H1 (cell line): ENCODE data around the gene PCDHB14. TPM values are rescaled to one million over a fixed set of nuclear protein-coding genes. Genes with fewer than 3 reads are reported as not detected.
A peak's percentile ranks its signal among the peaks of the same experiment; 100 is the strongest.

Experiments
- CTCF ChIA-PET: fragments of 300-600 bp; sonication (Branson Sonifier 250); formaldehyde crosslinking; loops from one replicate; lab custom pipeline; 2021; ENCODE audit not compliant: partially characterized antibody; lab: Charles Lee
- POLR2A ChIA-PET: fragments of 300-600 bp; sonication (Branson Sonifier 250); formaldehyde crosslinking; loops from one replicate; lab custom pipeline; 2021; ENCODE audit warnings: inconsistent platforms; ENCODE audit not compliant: partially characterized antibody; lab: Charles Lee
- DNase-seq, 2 experiments: peaks; one replicate each; pipeline versions ENCODE4 v3.0.0 to v3.0.0-alpha.2; 2010 to 2022; ENCODE audit warnings: low spot score in 2 of 2, low read depth in 1 of 2, mixed read lengths in 1 of 2
- FAIRE-seq: peaks from 2 replicates; lab custom pipeline; 2011; peaks lifted over from hg19 to GRCh38; lab: Jason Lieb, UNC
- H2AFZ ChIP-seq: 2 replicates; pipeline ENCODE4 v1.8.1; 2012; ENCODE audit warnings: low read length, inconsistent platforms
- H2AK5ac ChIP-seq: 2 replicates; pipeline ENCODE4 v1.6.1; 2013; ENCODE audit warnings: low read depth, low read length
- H2BK120ac ChIP-seq: replicated peaks from 2 replicates; pipeline ENCODE3; 2013; ENCODE audit warnings: low read depth, low read length, inconsistent platforms
- H2BK12ac ChIP-seq: 2 replicates; pipeline ENCODE4 v1.6.1; 2013; ENCODE audit warnings: low read depth, low read length
- H2BK15ac ChIP-seq: 2 replicates; pipeline ENCODE4 v1.6.1; 2013; ENCODE audit warnings: low read length
- H2BK20ac ChIP-seq: 2 replicates; pipeline ENCODE4 v1.6.1; 2013; ENCODE audit warnings: low read length
- H2BK5ac ChIP-seq: 2 replicates; pipeline ENCODE4 v1.6.1; 2013; ENCODE audit warnings: low read depth, low read length
- H3K14ac ChIP-seq: 2 replicates; pipeline ENCODE4 v1.6.1; 2013; ENCODE audit warnings: inconsistent platforms; ENCODE audit not compliant: insufficient read length
- H3K18ac ChIP-seq: 2 replicates; pipeline ENCODE4 v1.6.1; 2013; ENCODE audit warnings: low read length; ENCODE audit errors: extremely low read depth
- H3K23ac ChIP-seq: 2 replicates; pipeline ENCODE4 v1.6.1; 2013; ENCODE audit warnings: inconsistent platforms; ENCODE audit not compliant: insufficient read length
- H3K23me2 ChIP-seq: 2 replicates; pipeline ENCODE4 v1.6.1; 2013; ENCODE audit warnings: low read depth, low read length
- H3K27ac ChIP-seq: 2 replicates; pipeline ENCODE4 v1.6.1; 2011; ENCODE audit warnings: low read depth, low read length, inconsistent platforms
- H3K27me3 ChIP-seq, 4 experiments: replicated peaks in 1 of 4; 1 replicate in 1 of 4; 2 replicates in 3 of 4; pipeline versions ENCODE4 v1.6.1 to v1.8.1; 2011 to 2013; ENCODE audit warnings: low read length in 3 of 4, mild to moderate bottlenecking in 3 of 4, inconsistent platforms in 2 of 4, mixed read lengths in 2 of 4, moderate library complexity in 1 of 4; ENCODE audit not compliant: control insufficient read depth in 3 of 4, insufficient read depth in 3 of 4; ENCODE audit errors: extremely low read depth in 1 of 4
- H3K36me3 ChIP-seq, 4 experiments: 2 replicates each; pipeline versions ENCODE4 v1.6.1 to v1.8.1; 2011 to 2013; ENCODE audit warnings: mild to moderate bottlenecking in 4 of 4, low read length in 3 of 4, moderate library complexity in 2 of 4, control low read depth in 1 of 4, inconsistent platforms in 1 of 4; ENCODE audit not compliant: insufficient read depth in 4 of 4, control insufficient read depth in 2 of 4
- H3K4ac ChIP-seq: replicated peaks from 2 replicates; pipeline ENCODE3; 2013; ENCODE audit warnings: low read length, low read depth, mixed read lengths, inconsistent platforms; ENCODE audit not compliant: insufficient read length
- H3K4me1 ChIP-seq, 4 experiments: replicated peaks in 1 of 4; 1 replicate in 1 of 4; 2 replicates in 3 of 4; pipeline versions ENCODE4 v1.6.1 to v1.8.1; 2011 to 2013; ENCODE audit warnings: low read length in 3 of 4, inconsistent platforms in 2 of 4, mixed read lengths in 1 of 4; ENCODE audit not compliant: insufficient read depth in 4 of 4, control insufficient read depth in 3 of 4
- H3K4me2 ChIP-seq, 2 experiments: 2 replicates each; pipeline versions ENCODE4 v1.6.1 to v1.8.1; 2011 to 2013; ENCODE audit warnings: low read depth in 2 of 2, low read length in 2 of 2, control low read depth in 1 of 2, inconsistent platforms in 1 of 2, mild to moderate bottlenecking in 1 of 2; ENCODE audit not compliant: insufficient read depth in 1 of 2
- H3K4me3 ChIP-seq, 4 experiments: fragments of 200-600, 300-600 bp in 1 of 4; sonication (generic), shearing (Covaris generic), sonication (Bioruptor Twin) in 1 of 4; 2 replicates each; pipeline versions ENCODE4 v1.5.1 to v1.8.1; 2011 to 2016; ENCODE audit warnings: low read length in 4 of 4, low read depth in 3 of 4, control low read depth in 2 of 4, inconsistent platforms in 2 of 4, mild to moderate bottlenecking in 2 of 4, mixed read lengths in 1 of 4, moderate library complexity in 1 of 4; ENCODE audit not compliant: insufficient read depth in 2 of 4; ENCODE audit errors: extremely low read depth in 1 of 4
- H3K56ac ChIP-seq: replicated peaks from 2 replicates; pipeline ENCODE3; 2013; ENCODE audit warnings: low read depth, mild to moderate bottlenecking, mixed read lengths, low read length, inconsistent platforms; ENCODE audit not compliant: insufficient read length
- H3K79me1 ChIP-seq: 2 replicates; pipeline ENCODE4 v1.6.1; 2013; ENCODE audit warnings: low read depth, low read length, control low read depth
- H3K79me2 ChIP-seq, 2 experiments: 2 replicates each; pipeline versions ENCODE4 v1.6.1 to v1.8.1; 2012 to 2013; ENCODE audit warnings: low read length in 2 of 2, mild to moderate bottlenecking in 2 of 2, inconsistent platforms in 1 of 2; ENCODE audit not compliant: insufficient read depth in 2 of 2, control insufficient read depth in 1 of 2
- H3K9ac ChIP-seq, 4 experiments: replicated peaks in 1 of 4; 1 replicate in 1 of 4; 2 replicates in 3 of 4; pipeline versions ENCODE4 v1.6.1 to v1.8.1; 2011 to 2013; ENCODE audit warnings: low read depth in 3 of 4, low read length in 3 of 4, control low read depth in 2 of 4, mild to moderate bottlenecking in 2 of 4, moderate library complexity in 2 of 4, inconsistent platforms in 1 of 4; ENCODE audit errors: extremely low read depth in 1 of 4
- H3K9me3 ChIP-seq, 2 experiments: 2 replicates each; pipeline versions ENCODE4 v1.6.1 to v1.8.1; 2012 to 2013; ENCODE audit warnings: mild to moderate bottlenecking in 2 of 2, moderate library complexity in 2 of 2, control low read depth in 1 of 2, inconsistent platforms in 1 of 2, low read depth in 1 of 2, low read length in 1 of 2, mixed read lengths in 1 of 2; ENCODE audit not compliant: insufficient read depth in 2 of 2
- H4K20me1 ChIP-seq, 2 experiments: replicated peaks in 1 of 2; 2 replicates each; pipeline versions ENCODE3 to v1.8.1; 2011 to 2013; ENCODE audit warnings: inconsistent platforms in 2 of 2, low read length in 2 of 2, mild to moderate bottlenecking in 1 of 2; ENCODE audit not compliant: insufficient read depth in 2 of 2, control insufficient read depth in 1 of 2
- H4K5ac ChIP-seq: 2 replicates; pipeline ENCODE4 v1.6.1; 2013; ENCODE audit warnings: low read length, low read depth, mixed read lengths, inconsistent platforms; ENCODE audit not compliant: insufficient read length
- H4K8ac ChIP-seq: 2 replicates; pipeline ENCODE4 v1.8.0; 2013; ENCODE audit warnings: mild to moderate bottlenecking, moderate library complexity, low read length, inconsistent platforms; ENCODE audit not compliant: insufficient read depth; ENCODE audit errors: extremely low read depth
- H4K91ac ChIP-seq: replicated peaks from 2 replicates; pipeline ENCODE3; 2013; ENCODE audit warnings: low read length, mixed read lengths, inconsistent platforms; ENCODE audit not compliant: insufficient read length
- ASH2L ChIP-seq: fragments of 200-600, 300-600 bp; sonication (generic); IDR thresholded peaks from one replicate; pipeline ENCODE4 v1.7.1; 2017; ENCODE audit warnings: low read length
- ATF2 ChIP-seq: IDR thresholded peaks from 2 replicates; pipeline ENCODE4 v1.6.1; 2012; ENCODE audit warnings: low read length, inconsistent platforms
- RAD21 ChIP-seq, 2 experiments: IDR thresholded peaks in 1 of 2; conservative IDR thresholded peaks in 1 of 2; 2 replicates each; pipeline ENCODE4 v1.6.1; 2011; ENCODE audit warnings: low read depth in 2 of 2, low read length in 2 of 2, improper control_type of control experiment in 1 of 2, inconsistent platforms in 1 of 2, mild to moderate bottlenecking in 1 of 2, moderate library complexity in 1 of 2
- RFX5 ChIP-seq: IDR thresholded peaks from 2 replicates; pipeline ENCODE4 v1.6.1; 2011; ENCODE audit warnings: low read depth, low read length, improper control_type of control experiment, borderline replicate concordance
- SP4 ChIP-seq: IDR thresholded peaks from 2 replicates; pipeline ENCODE4 v1.6.1; 2012; ENCODE audit warnings: low read length, inconsistent platforms
- TAF1 ChIP-seq: IDR thresholded peaks from 2 replicates; pipeline ENCODE4 v1.6.1; 2011; ENCODE audit warnings: mild to moderate bottlenecking, low read depth, low read length
- TBP ChIP-seq: IDR thresholded peaks from 2 replicates; pipeline ENCODE4 v1.6.1; 2011; ENCODE audit warnings: low read depth, low read length, improper control_type of control experiment
- WGBS, 2 experiments: shearing (Covaris generic) in 1 of 2; methylation state at CpG; one replicate each; pipeline versions ENCODE4 v1.1.6 to v1.1.7; 2013 to 2015; ENCODE audit warnings: low lambda C conversion rate in 2 of 2, mixed read lengths in 2 of 2, inconsistent platforms in 1 of 2, low coverage in 1 of 2, missing lambda C conversion rate in 1 of 2; ENCODE audit not compliant: insufficient replicate concordance in 2 of 2, insufficient coverage in 1 of 2, insufficient read length in 1 of 2; ENCODE audit errors: extremely low coverage in 1 of 2, missing lambda C conversion rate in 1 of 2; 5-methylcytosine and 5-hydroxymethylcytosine counted together
- long read RNA-seq, 2 experiments: library from RNA in 1 of 2; library from capped mRNA in 1 of 2; stranded (forward); transcript quantifications; one replicate each; pipeline ENCODE4 v2.0.0, GENCODE V29; 2021; ENCODE audit warnings: inconsistent platforms in 1 of 2
- polyA minus RNA-seq, 3 experiments: library from RNA; depleted of rRNA, polyadenylated mRNA; stranded (reverse); fragments of >200 nt; gene quantifications; 1 replicate in 2 of 3; 2 replicates in 1 of 3; pipeline ENCODE4 v1.2.3, GENCODE V29; 2011
- polyA plus RNA-seq, 7 experiments: library from polyadenylated mRNA; depleted of rRNA in 3 of 7; stranded (reverse) in 5 of 7; unstranded in 2 of 7; fragments of >200 nt in 5 of 7; fragments of 200-250 nt in 2 of 7; gene quantifications; 1 replicate in 5 of 7; 2 replicates in 1 of 7; 4 replicates in 1 of 7; pipeline versions ENCODE4 v1.2.1 to v1.2.3, GENCODE V29; 2011 to 2013; ENCODE audit warnings: missing spikeins in 2 of 7, mixed read lengths in 2 of 7
- total RNA-seq: library from RNA; stranded (reverse); fragmentation: NEBNext Ultra II Directional; extraction: Animal tissue kit (Norgen Biotek cat#: 25700); gene quantifications from 2 replicates; pipeline ENCODE4 v1.2.1, GENCODE V29; 2021

The PCDHB14 gene
- total RNA-seq (2.7 and 2.9 TPM in 2 replicates), polyA plus RNA-seq (2011; rRNA removed) (2.5 and 2.7 TPM in 2 replicates), polyA minus RNA-seq (2011; rRNA and poly(A)+ RNA removed) (1.3 and 1.4 TPM in 2 replicates)
- 2.3 TPM for polyA plus RNA-seq (2011; cell fraction: cytosol; rRNA removed)
- polyA plus RNA-seq (2011; cell fraction: nucleus; rRNA removed): 5.0 TPM
- polyA plus RNA-seq (2012, experiment 1 of 2): 1.5 to 2.1 TPM (median 1.6 TPM) in 4 replicates
- 0.45 TPM for polyA plus RNA-seq (2012, experiment 2 of 2)
- polyA plus RNA-seq (2013, experiment 1 of 2): 3.7 TPM
- 3.6 TPM for polyA plus RNA-seq (2013, experiment 2 of 2)
- polyA minus RNA-seq (2011; cell fraction: cytosol; rRNA and poly(A)+ RNA removed): 1.7 TPM
- 5.8 TPM for polyA minus RNA-seq (2011; cell fraction: nucleus; rRNA and poly(A)+ RNA removed)
- long read RNA-seq, experiment 1, full-length matches to known transcripts: 1 of 1 reads
- long read RNA-seq, experiment 1, partial matches to known transcripts: 0 of 1 reads
- long read RNA-seq, experiment 1, other reads (novel, unspliced or antisense): 0 of 1 reads
- long read RNA-seq, experiment 2: 0 reads

- Histone ChIP-seq H3K23ac (no peak within 1 kb of the TSS), H3K4me3 (peak within 1 kb of the TSS; percentile 8 to 50 (median 29); a peak in 5 of 8 replicates), H3K14ac (no peak within 1 kb of the TSS), H2BK120ac (no peak within 1 kb of the TSS), H2BK20ac (no peak within 1 kb of the TSS), H2BK12ac (no peak within 1 kb of the TSS), H2AK5ac (no peak within 1 kb of the TSS), H3K4me1 (peaks cover 2 to 3% (median 3%) of the 10 kb centered on the region in 4 experiments; a peak in 2 of 7 replicates), H3K4me2 (peak within 1 kb of the TSS; percentile 63 to 85), H4K20me1 (no peaks in the 10 kb centered on the region), H3K56ac (no peak within 1 kb of the TSS), H3K27ac (no peak within 1 kb of the TSS), H4K91ac (no peak within 1 kb of the TSS), H3K9me3 (peaks cover 0 to 9% of the 10 kb centered on the region in 2 experiments; a peak in 1 of 4 replicates), H3K79me2 (no peaks in the 10 kb centered on the region), H3K18ac (no peak within 1 kb of the TSS), H4K5ac (no peak within 1 kb of the TSS), H3K23me2 (peaks cover 2% of the 10 kb centered on the region; the same call in 1 of the 2 replicates), H2BK5ac (no peak within 1 kb of the TSS), H3K27me3 (no peaks in the 10 kb centered on the region), H2AFZ (peak within 1 kb of the TSS; percentile 99), H3K36me3 (no peaks in the 10 kb centered on the region; a peak in 1 of 8 replicates), H3K4ac (no peak within 1 kb of the TSS), H4K8ac (no peak within 1 kb of the TSS), H3K79me1 (no peaks in the 10 kb centered on the region), H2BK15ac (no peak within 1 kb of the TSS), H3K9ac (no peak within 1 kb of the TSS; a peak in 1 of 7 replicates)
- FAIRE-seq (peak; percentile 90), DNase-seq (no peak)
- WGBS, 2 experiments: 44% methylated on average over 15 of the region's 15 CpGs; no CpG with 5 or more reads in 1 of the 2 experiments
- CTCF ChIA-PET: interaction anchor here (0.6 to 3.6 kb wide), 81 partner anchors 9 to 393 kb away, joined by 3 to 43 read pairs (median 5); partner anchors contain the start of genes PCDHA8, PCDHB10, PCDHB11 and PCDHB12
- POLR2A ChIA-PET: interaction anchor here (0.9 to 1.5 kb wide), 5 partner anchors 21 to 341 kb away, joined by 3 to 9 read pairs (median 4); partner anchors contain the start of gene PCDHB15
- peak; percentile 25 for TF ChIP-seq ASH2L
- TF ChIP-seq TBP: no peak
- peak; percentile 81 to 85 for TF ChIP-seq RAD21 (IDR thresholded peaks at IDR 0.05 in 1 of 2, conservative IDR thresholded peaks at IDR 0.05 in 1 of 2; ENCODE audit: low read depth in 2 of 2, low read length in 2 of 2)
- TF ChIP-seq RFX5: no peak
- 0 out of 2 replicates have a peak, but pooled peaks have one; percentile 35 for TF ChIP-seq ATF2
- TF ChIP-seq TAF1: 0 out of 2 replicates have a peak, but pooled peaks have one; percentile 35
- TF ChIP-seq SP4: no peak
Measured at GRCh38 chr5:141223112-141223783, at the start of gene PCDHB14. Gene PCDHB14 (plus strand): TSS chr5:141223343. CDS start chr5:141223506, 163 bp downstream.
